A375 (cell line): Measurements from ENCODE around the gene IGFBPL1. TPM values are rescaled to one million over a fixed set of nuclear protein-coding genes. Genes with fewer than 3 reads are reported as not detected.

ENCODE experiments used
- total RNA-seq: library from RNA; depleted of rRNA; stranded (reverse); fragments of >200 nt; shearing (Covaris generic); gene quantifications from 2 replicates; pipeline ENCODE4 v1.2.3, GENCODE V29; 2014; rRNA removed

Gene IGFBPL1
- not detected in 2 replicates for total RNA-seq

DNA sequence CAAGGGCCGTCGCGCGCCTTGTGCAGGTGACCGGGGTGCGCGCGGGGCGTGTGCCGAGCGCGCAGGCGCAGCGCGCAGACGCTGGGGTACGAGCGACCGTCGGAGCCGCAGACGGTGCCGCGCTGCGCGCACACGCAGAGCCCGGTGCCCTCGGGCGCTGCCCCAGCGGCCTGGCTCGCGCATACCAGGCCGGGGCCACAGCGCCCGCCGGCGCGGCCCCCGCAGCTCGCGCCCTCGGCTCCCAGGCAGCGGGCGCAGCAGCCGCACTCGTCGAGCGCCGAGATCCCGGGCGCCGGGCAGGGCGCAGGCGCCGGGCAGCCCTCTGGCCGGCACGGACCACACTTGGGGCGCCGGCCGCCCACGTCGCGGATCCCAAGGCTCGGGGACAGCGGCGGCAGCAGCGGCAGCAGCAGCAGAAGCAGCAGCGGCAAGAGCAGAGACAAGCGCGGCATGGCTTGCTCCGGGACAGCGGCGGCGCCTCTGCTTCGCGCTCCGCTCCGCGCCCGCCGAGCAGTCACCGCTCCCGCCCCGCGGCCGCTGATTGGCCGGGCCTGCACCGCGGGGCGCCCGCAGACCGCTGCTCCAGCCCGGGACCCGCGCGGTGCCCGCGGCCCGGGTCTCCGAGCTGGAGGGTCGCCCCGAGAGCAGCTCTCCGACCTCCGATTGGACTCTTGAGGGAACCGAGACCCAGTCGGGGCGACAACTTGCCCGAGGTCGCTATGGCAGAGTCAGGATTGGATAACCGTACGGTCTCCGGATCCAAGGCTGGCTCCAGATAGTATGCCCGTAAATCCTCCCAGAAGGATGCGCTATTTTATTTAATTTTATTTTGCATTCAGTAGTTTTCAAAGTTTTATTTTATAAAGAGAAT, at the start of gene IGFBPL1:
IGFBPL1 (minus strand) TSS at position 482 of the 871 bp plus-strand sequence; CDS start at position 452, 30 bp downstream.

DNA sequence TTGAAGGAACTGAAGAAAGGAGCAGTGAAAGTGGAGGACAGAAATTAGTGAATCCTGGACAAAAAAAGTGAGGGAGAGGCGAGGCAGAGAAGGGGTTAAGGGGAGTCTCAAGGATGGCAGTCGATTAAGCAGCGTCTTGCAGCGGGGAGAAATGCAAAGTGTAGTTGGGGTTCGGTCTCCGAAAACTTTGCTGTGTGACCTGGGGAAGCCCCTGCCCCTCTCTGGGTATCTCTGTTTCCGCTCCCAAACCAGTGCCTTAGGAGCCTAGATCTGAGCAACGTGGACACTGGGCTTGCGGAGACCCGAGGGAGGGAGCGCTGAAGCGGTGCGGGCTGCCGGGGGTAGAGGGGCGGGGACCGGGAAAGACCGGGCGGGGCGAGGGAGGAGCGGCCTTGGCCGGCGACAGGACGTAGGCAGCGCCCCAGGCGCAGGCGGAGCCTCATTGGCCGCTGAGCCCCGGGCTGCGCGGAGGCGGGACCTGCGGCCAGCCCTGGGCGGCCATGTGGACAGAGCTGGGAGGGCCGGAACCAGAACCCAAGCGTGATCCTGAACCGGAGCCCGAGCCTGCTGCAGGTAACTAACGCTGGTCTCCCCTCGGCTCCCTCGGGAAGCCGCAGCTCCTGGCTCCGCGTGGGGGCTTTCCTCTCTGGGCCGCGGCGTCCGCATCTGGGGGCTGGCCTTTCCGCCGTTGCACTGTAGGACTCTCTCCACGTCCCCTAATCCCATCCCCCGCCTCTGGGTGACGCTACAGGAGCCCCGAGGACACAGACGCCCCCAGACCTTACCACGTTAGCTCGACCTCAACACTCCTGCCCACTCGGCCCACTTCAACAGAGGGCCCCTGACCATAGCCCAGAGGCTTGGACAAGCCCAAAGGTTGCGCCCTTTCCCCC, 31.8 kb downstream of the IGFBPL1 start, which contains the start of gene ALDH1B1:
ALDH1B1 (plus strand) TSS at position 468 of the 893 bp plus-strand sequence. CDS start 3,047 bp downstream, outside the sequence.

Other genes starting within 250 kb of the IGFBPL1 start
- gene ALDH1B1, start 31.8 kb downstream of the IGFBPL1 start, total RNA-seq, result 13.8 and 15.9 TPM in 2 replicates
- gene ANKRD18A, start 196.1 kb upstream of the IGFBPL1 start, total RNA-seq, result 4.8 and 5.2 TPM in 2 replicates